HEK293T (cell line): ENCODE data around the gene PHIP.

Experiments
- CTCF ChIA-PET: fragments of 350-600 bp; formaldehyde crosslinking; extraction: SDS; loops from one replicate; lab custom pipeline; 2021; ENCODE audit warnings: antibody characterized with exemption, inconsistent platforms; lab: Yijun Ruan, JAX
- POLR2A ChIA-PET: fragments of 350-600 bp; formaldehyde crosslinking; extraction: SDS; loops from one replicate; lab custom pipeline; 2020; ENCODE audit warnings: antibody characterized with exemption, inconsistent platforms; lab: Yijun Ruan, JAX
- DNase-seq: peaks from one replicate; pipeline ENCODE4 v3.0.0; 2012; ENCODE audit warnings: mixed read lengths; ENCODE audit errors: extremely low spot score
- ARNT ChIP-seq: fragments of 450-650 bp; IDR thresholded peaks from 2 replicates; pipeline ENCODE4 v1.6.1; 2017; ENCODE audit warnings: mild to moderate bottlenecking
- BHLHE40 ChIP-seq: fragments of 450-650 bp; IDR thresholded peaks from 2 replicates; pipeline ENCODE4 v1.6.1; 2016; ENCODE audit warnings: mild to moderate bottlenecking, moderate library complexity, borderline replicate concordance
- CTBP1 ChIP-seq: fragments of 450-650 bp; IDR thresholded peaks from 2 replicates; pipeline ENCODE4 v1.6.1; 2016; ENCODE audit warnings: borderline replicate concordance
- ELF4 ChIP-seq: fragments of 450-650 bp; IDR thresholded peaks from 2 replicates; pipeline ENCODE4 v1.6.1; 2017; ENCODE audit warnings: antibody characterized with exemption
- FOXA1 ChIP-seq: fragments of 450-650 bp; IDR thresholded peaks from 2 replicates; pipeline ENCODE4 v1.6.1; 2016; ENCODE audit warnings: mild to moderate bottlenecking
- FOXK2 ChIP-seq: fragments of 450-650 bp; IDR thresholded peaks from 2 replicates; pipeline ENCODE4 v1.6.1; 2016; ENCODE audit warnings: mild to moderate bottlenecking
- FOXM1 ChIP-seq: fragments of 450-650 bp; IDR thresholded peaks from 2 replicates; pipeline ENCODE4 v1.6.1; 2017; ENCODE audit warnings: mild to moderate bottlenecking, borderline replicate concordance
- HDGF ChIP-seq: fragments of 450-650 bp; IDR thresholded peaks from 2 replicates; pipeline ENCODE4 v1.6.1; 2017; ENCODE audit warnings: antibody characterized with exemption, borderline replicate concordance
- L3MBTL2 ChIP-seq: fragments of 450-650 bp; conservative IDR thresholded peaks from 2 replicates; pipeline ENCODE4 v1.6.1; 2016; ENCODE audit warnings: mild to moderate bottlenecking
- LEF1 ChIP-seq: fragments of 450-650 bp; IDR thresholded peaks from 2 replicates; pipeline ENCODE4 v1.6.1; 2017; ENCODE audit warnings: mild to moderate bottlenecking, borderline replicate concordance
- NFRKB ChIP-seq: fragments of 450-650 bp; IDR thresholded peaks from 2 replicates; pipeline ENCODE4 v1.6.1; 2016; ENCODE audit warnings: mild to moderate bottlenecking, moderate library complexity
- PKNOX1 ChIP-seq: fragments of 450-650 bp; IDR thresholded peaks from 2 replicates; pipeline ENCODE4 v1.6.1; 2016
- SP1 ChIP-seq: fragments of 450-650 bp; IDR thresholded peaks from 2 replicates; pipeline ENCODE4 v1.6.1; 2017
- SUZ12 ChIP-seq: fragments of 450-650 bp; IDR thresholded peaks from 2 replicates; pipeline ENCODE4 v1.6.1; 2016; ENCODE audit warnings: mild to moderate bottlenecking
- TARDBP ChIP-seq: fragments of 450-650 bp; IDR thresholded peaks from 2 replicates; pipeline ENCODE4 v1.6.1; 2016
- ZNF384 ChIP-seq: fragments of 450-650 bp; IDR thresholded peaks from 2 replicates; pipeline ENCODE4 v1.6.1; 2016

The PHIP gene

DNA sequence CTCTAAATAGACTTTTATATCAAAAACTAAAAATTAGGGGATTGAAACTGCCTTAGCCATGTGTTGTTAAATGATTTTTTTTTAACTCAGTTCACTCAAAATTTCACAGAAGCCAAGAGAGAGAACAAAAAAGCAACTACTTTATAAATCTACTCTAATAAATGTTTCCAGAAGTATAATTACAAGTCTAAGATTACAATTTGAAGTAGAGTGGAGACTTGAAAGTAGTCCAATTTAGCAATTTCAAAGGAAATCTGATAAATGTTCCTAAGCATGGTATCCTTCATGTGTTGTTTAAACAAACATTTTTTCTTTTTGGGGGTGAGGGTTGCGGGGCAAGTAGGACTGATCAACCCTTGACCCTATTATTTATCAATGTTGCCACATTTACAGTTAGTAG lies 72.6 kb downstream of the PHIP start:
- no peak for DNase-seq
- TF ChIP-seq TARDBP (no peak), SP1 (no peak), NFRKB (no peak), ZNF384 (no peak), FOXA1 (no peak), L3MBTL2 (no peak), ARNT (no peak), CTBP1 (no peak), FOXK2 (no peak), ELF4 (no peak), HDGF (no peak), LEF1 (no peak), FOXM1 (no peak)
- POLR2A ChIA-PET = no interaction called here
- CTCF ChIA-PET = no interaction called here

GRCh38 chr6:79005024-79005423 lies 73.0 kb downstream of the PHIP start:
- POLR2A ChIA-PET = no interaction called here
- CTCF ChIA-PET = no interaction called here
- DNase-seq = no peak
- TF ChIP-seq BHLHE40 (no peak), FOXA1 (no peak), SUZ12 (no peak), L3MBTL2 (no peak), SP1 (no peak), PKNOX1 (no peak), ZNF384 (no peak), LEF1 (no peak), ELF4 (no peak), FOXM1 (no peak), FOXK2 (no peak), TARDBP (no peak), NFRKB (no peak), HDGF (no peak)

- peak; percentile 84 for TF ChIP-seq PKNOX1
- no peak for TF ChIP-seq FOXM1
- TF ChIP-seq L3MBTL2 = no peak
- ChIA-PET CTCF (no interaction called here), POLR2A (no interaction called here)
- DNase-seq = no peak
Measured at GRCh38 chr6:79004239-79004638, 73.8 kb downstream of the PHIP start.

- ChIA-PET POLR2A (no interaction called here), CTCF (no interaction called here)
- no peak for TF ChIP-seq BHLHE40
- DNase-seq = no peak
Measured at GRCh38 chr6:79001415-79001814, 76.6 kb downstream of the PHIP start.

DNA sequence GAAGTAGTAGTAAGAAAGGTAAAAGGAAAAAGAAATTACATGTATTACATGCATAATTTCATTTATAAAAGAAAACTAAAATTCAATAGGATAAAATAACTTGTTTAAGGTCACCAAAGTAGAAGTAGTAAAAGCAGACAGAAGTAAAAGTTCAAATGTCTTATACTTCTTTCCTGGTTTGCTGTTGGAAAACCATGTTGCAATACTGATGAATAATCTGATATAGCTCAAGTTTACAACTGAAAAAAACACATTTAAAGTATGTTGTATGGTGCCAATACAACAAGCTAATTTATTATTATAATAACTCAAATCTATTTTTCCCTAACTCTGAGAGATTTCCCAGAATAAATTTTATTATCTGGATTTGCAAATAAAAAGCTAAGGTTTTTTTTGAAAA lies 78.3 kb downstream of the PHIP start:
- CTCF ChIA-PET = no interaction called here

GRCh38 chr6:78995946-78996345 lies 82.1 kb downstream of the PHIP start:
- POLR2A ChIA-PET = no interaction called here
- DNase-seq = no peak
- TF ChIP-seq L3MBTL2 (no peak), SP1 (no peak), ELF4 (no peak), CTBP1 (no peak), LEF1 (no peak), PKNOX1 (no peak), FOXM1 (no peak), FOXA1 (no peak), FOXK2 (no peak), ZNF384 (no peak), ARNT (no peak), BHLHE40 (no peak), NFRKB (no peak), HDGF (no peak), TARDBP (no peak)
- CTCF ChIA-PET = no interaction called here

More for the DNA sequence above, 78.3 kb downstream of the PHIP start:
- TF ChIP-seq CTBP1 (no peak), LEF1 (no peak), PKNOX1 (no peak), ARNT (no peak), FOXM1 (no peak), L3MBTL2 (no peak), FOXK2 (no peak), ELF4 (no peak), SUZ12 (no peak), TARDBP (no peak), ZNF384 (no peak), NFRKB (no peak), FOXA1 (no peak), HDGF (no peak)
- POLR2A ChIA-PET = no interaction called here
- no peak for DNase-seq

- POLR2A ChIA-PET = no interaction called here
- TF ChIP-seq FOXK2 (no peak), TARDBP (no peak), NFRKB (no peak), L3MBTL2 (no peak), BHLHE40 (no peak), LEF1 (no peak), CTBP1 (no peak), ZNF384 (no peak), SUZ12 (no peak)
- CTCF ChIA-PET = no interaction called here
- no peak for DNase-seq
Measured at GRCh38 chr6:78995346-78995745, 82.7 kb downstream of the PHIP start.
